ENCODE data around the gene IGF1R. TPM values are rescaled to one million over a fixed set of nuclear protein-coding genes. Genes with fewer than 3 reads are reported as not detected.

The IGF1R gene
- total RNA-seq, 1 experiment from 2014 or later, result 51.6 TPM

DNA sequence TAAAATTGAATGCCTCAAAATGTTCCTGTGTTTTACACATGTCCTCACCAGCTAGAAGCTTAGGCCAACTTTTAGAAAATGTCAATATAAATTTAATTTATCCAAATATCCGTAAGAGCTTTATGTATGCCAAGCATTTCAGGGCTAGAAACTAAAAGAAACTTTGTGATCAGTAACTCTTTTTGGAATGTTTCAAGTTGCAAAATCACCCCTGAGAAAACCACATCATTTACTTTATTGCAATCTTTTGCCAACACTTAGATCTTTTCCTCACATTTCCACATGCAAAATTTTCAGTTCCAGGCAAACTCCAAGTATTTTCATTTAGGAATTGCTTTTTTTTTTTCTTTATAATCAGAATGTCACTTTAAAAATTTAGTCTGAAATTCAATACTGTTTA, 20.1 kb upstream of the IGF1R start:
- no peaks in the 10 kb centered on the region for H3K36me3 ChIP-seq (ENCODE audit: control insufficient read depth, insufficient read depth, low read length)
- peaks cover 6% of the 10 kb centered on the region; the same call in 1 of the 2 replicates for H3K4me1 ChIP-seq
- no peaks in the 10 kb centered on the region for H3K27me3 ChIP-seq (replicated peaks; ENCODE audit: control insufficient read depth, insufficient read depth, low read length)
- H3K4me1 Mint-ChIP-seq (ENCODE audit: low read depth, unreplicated experiment), result no peaks in the 10 kb centered on the region
- H3K4me3 ChIP-seq (ENCODE audit: low read depth, low read length), result no peak overlapping the region
- intact Hi-C loops (cut with micrococcal nuclease; ENCODE audit: unreplicated experiment), result no loop called here
- BruUV-seq (replicated peaks), result no TSS peak
- no peaks in the 10 kb centered on the region for H3K9me3 Mint-ChIP-seq (ENCODE audit: unreplicated experiment)
- no peak overlapping the region for H3K27ac Mint-ChIP-seq (ENCODE audit: unreplicated experiment)
- no peak for DNase-seq
- no peaks in the 10 kb centered on the region for H3K9me3 ChIP-seq
- CTCF ChIA-PET, result no interaction called here
- H3K36me3 Mint-ChIP-seq (ENCODE audit: insufficient read depth, unreplicated experiment), result no peaks in the 10 kb centered on the region
- H3K4me3 Mint-ChIP-seq (ENCODE audit: unreplicated experiment), result no peak overlapping the region
- TF ChIP-seq, protein P1, sequence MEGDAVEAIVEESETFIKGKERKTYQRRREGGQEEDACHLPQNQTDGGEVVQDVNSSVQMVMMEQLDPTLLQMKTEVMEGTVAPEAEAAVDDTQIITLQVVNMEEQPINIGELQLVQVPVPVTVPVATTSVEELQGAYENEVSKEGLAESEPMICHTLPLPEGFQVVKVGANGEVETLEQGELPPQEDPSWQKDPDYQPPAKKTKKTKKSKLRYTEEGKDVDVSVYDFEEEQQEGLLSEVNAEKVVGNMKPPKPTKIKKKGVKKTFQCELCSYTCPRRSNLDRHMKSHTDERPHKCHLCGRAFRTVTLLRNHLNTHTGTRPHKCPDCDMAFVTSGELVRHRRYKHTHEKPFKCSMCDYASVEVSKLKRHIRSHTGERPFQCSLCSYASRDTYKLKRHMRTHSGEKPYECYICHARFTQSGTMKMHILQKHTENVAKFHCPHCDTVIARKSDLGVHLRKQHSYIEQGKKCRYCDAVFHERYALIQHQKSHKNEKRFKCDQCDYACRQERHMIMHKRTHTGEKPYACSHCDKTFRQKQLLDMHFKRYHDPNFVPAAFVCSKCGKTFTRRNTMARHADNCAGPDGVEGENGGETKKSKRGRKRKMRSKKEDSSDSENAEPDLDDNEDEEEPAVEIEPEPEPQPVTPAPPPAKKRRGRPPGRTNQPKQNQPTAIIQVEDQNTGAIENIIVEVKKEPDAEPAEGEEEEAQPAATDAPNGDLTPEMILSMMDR (IDR thresholded peaks at IDR 0.05; ENCODE audit: insufficient read depth in 1 of 2, low read depth in 1 of 2, low read length in 1 of 2, severe bottlenecking in 1 of 2, unreplicated experiment in 1 of 2), result no peak
- POLR2A ChIA-PET, result no interaction called here
- H3K27me3 Mint-ChIP-seq (ENCODE audit: insufficient read depth, unreplicated experiment), result peaks cover 29% of the 10 kb centered on the region

DNA sequence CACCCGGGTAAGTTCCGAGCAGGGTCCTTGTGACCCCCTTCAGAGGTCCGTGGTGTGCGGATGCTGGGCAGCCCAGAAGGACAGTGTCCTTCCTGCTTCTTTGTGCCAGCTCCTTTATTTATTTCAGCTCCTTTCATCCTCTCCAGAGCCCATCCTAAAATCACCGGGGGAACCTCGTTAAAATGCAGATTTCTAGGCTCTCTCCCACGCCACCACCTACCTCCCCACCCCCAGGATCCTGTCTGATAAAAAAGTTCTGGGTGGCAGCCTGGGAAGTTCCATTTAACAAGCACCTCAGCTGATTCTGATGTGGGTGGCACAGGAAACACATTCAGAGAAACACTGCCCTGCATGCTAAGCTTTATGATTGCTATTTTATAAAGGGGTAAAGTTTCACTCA, 12.5 kb upstream of the IGF1R start:
- no peaks in the 10 kb centered on the region for H3K27me3 ChIP-seq (replicated peaks; ENCODE audit: control insufficient read depth, insufficient read depth, low read length)
- ChIA-PET CTCF (interaction anchor here (0.6 to 0.8 kb wide), 2 partner anchors 12 to 29 kb away, joined by 5 read pairs; no protein-coding TSS in a partner anchor), POLR2A (no interaction called here)
- intact Hi-C loops (cut with micrococcal nuclease; ENCODE audit: unreplicated experiment), result no loop called here
- Mint-ChIP-seq H3K36me3 (ENCODE audit: insufficient read depth, unreplicated experiment) (no peaks in the 10 kb centered on the region), H3K27me3 (ENCODE audit: insufficient read depth, unreplicated experiment) (peaks cover 20% of the 10 kb centered on the region), H3K4me3 (ENCODE audit: unreplicated experiment) (no peak overlapping the region), H3K9me3 (ENCODE audit: unreplicated experiment) (no peaks in the 10 kb centered on the region), H3K4me1 (ENCODE audit: low read depth, unreplicated experiment) (no peaks in the 10 kb centered on the region), H3K27ac (ENCODE audit: unreplicated experiment) (no peak overlapping the region)
- no peak for DNase-seq
- H3K4me1 ChIP-seq, result no peaks in the 10 kb centered on the region
- no peak overlapping the region for H3K4me3 ChIP-seq (ENCODE audit: low read depth, low read length)
- no TSS peak for BruUV-seq (replicated peaks)
- H3K9me3 ChIP-seq, result no peaks in the 10 kb centered on the region
- TF ChIP-seq, protein P1 (IDR thresholded peaks at IDR 0.05; ENCODE audit: insufficient read depth in 1 of 2, low read depth in 1 of 2, low read length in 1 of 2, severe bottlenecking in 1 of 2, unreplicated experiment in 1 of 2), result no peak
- no peaks in the 10 kb centered on the region for H3K36me3 ChIP-seq (ENCODE audit: control insufficient read depth, insufficient read depth, low read length)

DNA sequence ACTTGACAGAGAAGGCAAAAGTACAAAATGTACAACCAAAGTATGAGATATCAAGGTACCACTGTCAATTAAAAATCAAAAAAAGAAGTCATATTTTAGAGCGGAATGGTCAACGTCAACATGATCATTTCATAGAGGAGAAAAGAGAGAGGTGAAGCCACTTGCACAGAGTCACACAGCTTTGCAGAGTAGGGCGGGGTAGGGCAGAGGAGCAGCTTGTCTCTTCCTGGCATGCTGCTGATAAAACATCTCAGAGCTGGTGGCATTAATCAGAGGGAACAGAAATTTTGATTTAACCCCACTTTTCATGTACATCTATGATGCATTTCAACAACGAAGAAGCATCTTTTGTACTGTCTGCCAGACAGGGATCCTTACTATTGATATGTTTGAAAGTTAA, 5.2 kb upstream of the IGF1R start:
- peaks cover under 1% of the 10 kb centered on the region for H3K36me3 Mint-ChIP-seq (ENCODE audit: insufficient read depth, unreplicated experiment)
- ChIA-PET POLR2A (interaction anchor here (0.5 kb wide), 1 partner anchor 38 kb away, joined by 6 read pairs; no protein-coding TSS in a partner anchor), CTCF (no interaction called here)
- no peak overlapping the region for H3K27ac Mint-ChIP-seq (ENCODE audit: unreplicated experiment)
- no peak overlapping the region for H3K4me3 ChIP-seq (ENCODE audit: low read depth, low read length)
- H3K27me3 Mint-ChIP-seq (ENCODE audit: insufficient read depth, unreplicated experiment), result peaks cover 23% of the 10 kb centered on the region
- intact Hi-C loops (cut with micrococcal nuclease; ENCODE audit: unreplicated experiment), result no loop called here
- TF ChIP-seq, protein P1 (IDR thresholded peaks at IDR 0.05; ENCODE audit: insufficient read depth in 1 of 2, low read depth in 1 of 2, low read length in 1 of 2, severe bottlenecking in 1 of 2, unreplicated experiment in 1 of 2), result no peak
- H3K4me1 Mint-ChIP-seq (ENCODE audit: low read depth, unreplicated experiment), result no peaks in the 10 kb centered on the region
- H3K36me3 ChIP-seq (ENCODE audit: control insufficient read depth, insufficient read depth, low read length), result no peaks in the 10 kb centered on the region
- no peak overlapping the region for H3K4me3 Mint-ChIP-seq (ENCODE audit: unreplicated experiment)
- H3K9me3 ChIP-seq, result no peaks in the 10 kb centered on the region
- H3K27me3 ChIP-seq (replicated peaks; ENCODE audit: control insufficient read depth, insufficient read depth, low read length), result no peaks in the 10 kb centered on the region
- no peak for DNase-seq
- H3K4me1 ChIP-seq, result peaks cover 5% of the 10 kb centered on the region; the same call in 1 of the 2 replicates
- no TSS peak for BruUV-seq (replicated peaks)
- H3K9me3 Mint-ChIP-seq (ENCODE audit: unreplicated experiment), result no peaks in the 10 kb centered on the region

Measured in Caco-2 (cell line).